OCI-LY1 (cell line): ENCODE results near the gene BACH2.

Experiments used
- H2AFZ ChIP-seq: fragments of 200-600 bp; sonication (generic), shearing (Covaris generic); 2 replicates; pipeline ENCODE4 v1.6.0; 2014; ENCODE audit warnings: antibody characterized with exemption, mild to moderate bottlenecking, low read length
- H3F3A ChIP-seq: fragments of 200-600 bp; sonication (generic), shearing (Covaris generic); 2 replicates; pipeline ENCODE4 v1.6.0; 2014; ENCODE audit warnings: mild to moderate bottlenecking, antibody characterized with exemption, low read length, moderate library complexity; ENCODE audit not compliant: insufficient read depth
- H3K27ac ChIP-seq: fragments of 200-600 bp; sonication (generic); 2 replicates; pipeline ENCODE4 v1.5.1; 2014; ENCODE audit warnings: low read length, mixed run types, mild to moderate bottlenecking, low read depth; ENCODE audit not compliant: poor library complexity, severe bottlenecking
- H3K27me3 ChIP-seq: fragments of 200-600 bp; sonication (generic); 2 replicates; pipeline ENCODE4 v1.6.0; 2014; ENCODE audit warnings: antibody characterized with exemption, mild to moderate bottlenecking, low read length, moderate library complexity; ENCODE audit not compliant: insufficient read depth
- H3K36me3 ChIP-seq: fragments of 200-600 bp; sonication (generic); 2 replicates; pipeline ENCODE4 v1.6.1; 2014; ENCODE audit warnings: mild to moderate bottlenecking, antibody characterized with exemption, low read length, moderate library complexity, mixed read lengths; ENCODE audit not compliant: insufficient read depth
- H3K4me1 ChIP-seq: fragments of 200-600 bp; sonication (generic); 2 replicates; pipeline ENCODE4 v1.5.1; 2014; ENCODE audit warnings: mild to moderate bottlenecking, low read length, moderate library complexity; ENCODE audit not compliant: insufficient read depth, severe bottlenecking
- H3K4me2 ChIP-seq: fragments of 200-600 bp; sonication (generic), shearing (Covaris generic); 2 replicates; pipeline ENCODE4 v1.6.1; 2014; ENCODE audit warnings: low read length
- H3K4me3 ChIP-seq: fragments of 200-600 bp; sonication (generic); 2 replicates; pipeline ENCODE4 v1.5.1; 2014; ENCODE audit warnings: low read length, low read depth, mild to moderate bottlenecking, mixed read lengths; ENCODE audit not compliant: poor library complexity, severe bottlenecking
- H3K79me2 ChIP-seq: fragments of 200-600 bp; shearing (Covaris generic); 2 replicates; pipeline ENCODE4 v1.6.1; 2016; ENCODE audit warnings: mixed run types, low read length, mixed read lengths; ENCODE audit not compliant: insufficient read depth
- H3K9ac ChIP-seq: fragments of 200-600 bp; sonication (generic), shearing (Covaris generic); 2 replicates; pipeline ENCODE4 v1.6.1; 2014; ENCODE audit warnings: mild to moderate bottlenecking, low read length, mixed read lengths
- H3K9me2 ChIP-seq: fragments of 200-600 bp; sonication (generic), shearing (Covaris generic); 2 replicates; pipeline ENCODE4 v1.6.1; 2014; ENCODE audit warnings: low read depth, mild to moderate bottlenecking, low read length, mixed read lengths
- H3K9me3 ChIP-seq: fragments of 200-600 bp; shearing (Covaris generic); 2 replicates; pipeline ENCODE4 v1.6.1; 2014; ENCODE audit warnings: low read length, mixed read lengths
- H4K20me1 ChIP-seq: fragments of 200-600 bp; sonication (generic), shearing (Covaris generic); 2 replicates; pipeline ENCODE4 v1.6.0; 2016; ENCODE audit warnings: mild to moderate bottlenecking, low read length; ENCODE audit not compliant: insufficient read depth
- CTCF ChIP-seq: fragments of 200-600 bp; sonication (generic), shearing (Covaris generic); IDR thresholded peaks from 2 replicates; pipeline ENCODE4 v1.5.1; 2017; ENCODE audit warnings: mild to moderate bottlenecking, antibody characterized with exemption, low read length, moderate library complexity, mixed read lengths
- EZH2 ChIP-seq: fragments of 200-600 bp; sonication (generic), shearing (Covaris generic); IDR thresholded peaks from 2 replicates; pipeline ENCODE4 v1.8.0; 2017; ENCODE audit warnings: borderline replicate concordance, mixed run types, mild to moderate bottlenecking, antibody characterized with exemption, low read length, moderate library complexity, mixed read lengths

The BACH2 gene

GRCh38 chr6:90008908-90009501 lies 287.6 kb downstream of the BACH2 start:
- H3K27ac ChIP-seq: no peak overlapping the region
- H3K27me3 ChIP-seq: no peaks in the 10 kb centered on the region
- no peak for TF ChIP-seq EZH2

GRCh38 chr6:90008189-90008907 lies 288.3 kb downstream of the BACH2 start:
- Histone ChIP-seq H2AFZ (no peak overlapping the region), H3K27ac (no peak overlapping the region), H3K4me2 (no peak overlapping the region), H3K9me3 (no peaks in the 10 kb centered on the region), H4K20me1 (no peaks in the 10 kb centered on the region), H3K79me2 (no peaks in the 10 kb centered on the region), H3K9ac (no peak overlapping the region), H3K9me2 (no peaks in the 10 kb centered on the region), H3K27me3 (no peaks in the 10 kb centered on the region), H3K4me3 (no peak overlapping the region), H3F3A (no peaks in the 10 kb centered on the region), H3K4me1 (no peaks in the 10 kb centered on the region), H3K36me3 (peaks cover 82% of the 10 kb centered on the region)
- TF ChIP-seq CTCF (no peak), EZH2 (no peak)

More at GRCh38 chr6:90008908-90009501, 287.6 kb downstream of the BACH2 start:
- Histone ChIP-seq H3K9me2 (no peaks in the 10 kb centered on the region), H3K4me3 (no peak overlapping the region), H3K9me3 (no peaks in the 10 kb centered on the region), H4K20me1 (no peaks in the 10 kb centered on the region), H3K4me2 (no peak overlapping the region), H3K36me3 (peaks cover 80% of the 10 kb centered on the region), H3F3A (no peaks in the 10 kb centered on the region), H3K4me1 (no peaks in the 10 kb centered on the region), H2AFZ (no peak overlapping the region), H3K79me2 (no peaks in the 10 kb centered on the region), H3K9ac (no peak overlapping the region)

GRCh38 chr6:90005048-90005827 lies 291.4 kb downstream of the BACH2 start:
- Histone ChIP-seq H4K20me1 (no peaks in the 10 kb centered on the region), H3K9me2 (no peaks in the 10 kb centered on the region), H3K79me2 (no peaks in the 10 kb centered on the region), H3K4me3 (no peak overlapping the region), H3K4me2 (no peak overlapping the region), H3K27ac (no peak overlapping the region), H3F3A (no peaks in the 10 kb centered on the region), H3K4me1 (no peaks in the 10 kb centered on the region), H2AFZ (no peak overlapping the region), H3K9me3 (no peaks in the 10 kb centered on the region), H3K27me3 (no peaks in the 10 kb centered on the region), H3K36me3 (peaks cover 97% of the 10 kb centered on the region), H3K9ac (no peak overlapping the region)
- TF ChIP-seq CTCF (no peak), EZH2 (no peak)
